ENCODE data around the gene ANAPC4. TPM values are rescaled to one million over a fixed set of nuclear protein-coding genes. Genes with fewer than 3 reads are reported as not detected.

The ANAPC4 gene
- total RNA-seq, 1 experiment from 2014 or later: 42.8 TPM

- TF ChIP-seq EZH2 (IDR thresholded peaks at IDR 0.05; ENCODE audit: borderline replicate concordance, low read depth, low read length, poor library complexity, severe bottlenecking) (no peak), CTCF (conservative IDR thresholded peaks at IDR 0.05; ENCODE audit: low read depth, low read length) (no peak)
- intact Hi-C loops (cut with micrococcal nuclease; ENCODE audit: unreplicated experiment): loop anchor here (5.0 kb wide), 2 partner anchors 543 to 968 kb away; no protein-coding TSS in a partner anchor
- Histone ChIP-seq H3K4me3 (ENCODE audit: low read depth, low read length, poor library complexity, severe bottlenecking) (no peak overlapping the region), H3K9me3 (ENCODE audit: low read depth, low read length, poor library complexity, severe bottlenecking) (no peaks in the 10 kb centered on the region), H3K4me1 (ENCODE audit: insufficient read depth, low read length, poor library complexity, severe bottlenecking) (peaks cover 14% of the 10 kb centered on the region), H3K27me3 (replicated peaks; ENCODE audit: insufficient read depth, low read depth, low read length, poor library complexity) (no peaks in the 10 kb centered on the region), H3K27ac (ENCODE audit: low read depth, low read length, poor library complexity, severe bottlenecking) (no peak overlapping the region), H3K36me3 (ENCODE audit: insufficient read depth, low read length, poor library complexity, severe bottlenecking) (no peaks in the 10 kb centered on the region)
- ChIA-PET CTCF (no interaction called here), POLR2A (ENCODE audit: low non-redundant PET) (no interaction called here)
- BruUV-seq (replicated peaks): no TSS peak
- DNase-seq (ENCODE audit: low spot score): no peak
These were observed 66.8 kb downstream of the ANAPC4 start for GRCh38 chr4:25443851-25444250.

GRCh38 chr4:25446611-25447010 is 69.5 kb downstream of the ANAPC4 start:
- POLR2A ChIA-PET (ENCODE audit: low non-redundant PET): no interaction called here
- intact Hi-C loops (cut with micrococcal nuclease; ENCODE audit: unreplicated experiment): no loop called here
- no peaks in the 10 kb centered on the region for H3K36me3 ChIP-seq (ENCODE audit: insufficient read depth, low read length, poor library complexity, severe bottlenecking)
- no peak overlapping the region for H3K4me3 ChIP-seq (ENCODE audit: low read depth, low read length, poor library complexity, severe bottlenecking)
- no peak for DNase-seq (ENCODE audit: low spot score)
- CTCF ChIA-PET: no interaction called here
- H3K27me3 ChIP-seq (replicated peaks; ENCODE audit: insufficient read depth, low read depth, low read length, poor library complexity): no peaks in the 10 kb centered on the region
- TF ChIP-seq CTCF (conservative IDR thresholded peaks at IDR 0.05; ENCODE audit: low read depth, low read length) (no peak), EZH2 (IDR thresholded peaks at IDR 0.05; ENCODE audit: borderline replicate concordance, low read depth, low read length, poor library complexity, severe bottlenecking) (no peak)
- H3K9me3 ChIP-seq (ENCODE audit: low read depth, low read length, poor library complexity, severe bottlenecking): no peaks in the 10 kb centered on the region
- BruUV-seq (replicated peaks): no TSS peak
- no peak overlapping the region for H3K27ac ChIP-seq (ENCODE audit: low read depth, low read length, poor library complexity, severe bottlenecking)
- peaks cover 2% of the 10 kb centered on the region for H3K4me1 ChIP-seq (ENCODE audit: insufficient read depth, low read length, poor library complexity, severe bottlenecking)

GRCh38 chr4:25448379-25449109 is 71.5 kb downstream of the ANAPC4 start:
- H3K27me3 ChIP-seq (replicated peaks; ENCODE audit: insufficient read depth, low read depth, low read length, poor library complexity): no peaks in the 10 kb centered on the region
- CTCF ChIA-PET: interaction anchor here (0.7 kb wide), 1 partner anchor 64 kb away, joined by 5 read pairs; no protein-coding TSS in a partner anchor
- H3K27ac ChIP-seq (ENCODE audit: low read depth, low read length, poor library complexity, severe bottlenecking): no peak overlapping the region
- no TSS peak for BruUV-seq (replicated peaks)
- POLR2A ChIA-PET (ENCODE audit: low non-redundant PET): interaction anchor here (0.6 kb wide), 1 partner anchor 1306 kb away, joined by 5 read pairs; no protein-coding TSS in a partner anchor
- H3K9me3 ChIP-seq (ENCODE audit: low read depth, low read length, poor library complexity, severe bottlenecking): no peaks in the 10 kb centered on the region
- no peaks in the 10 kb centered on the region for H3K36me3 ChIP-seq (ENCODE audit: insufficient read depth, low read length, poor library complexity, severe bottlenecking)
- no peaks in the 10 kb centered on the region for H3K4me1 ChIP-seq (ENCODE audit: insufficient read depth, low read length, poor library complexity, severe bottlenecking)
- peak; percentile 14 for DNase-seq (ENCODE audit: low spot score)
- TF ChIP-seq EZH2 (IDR thresholded peaks at IDR 0.05; ENCODE audit: borderline replicate concordance, low read depth, low read length, poor library complexity, severe bottlenecking) (no peak), CTCF (conservative IDR thresholded peaks at IDR 0.05; ENCODE audit: low read depth, low read length) (no peak)
- intact Hi-C loops (cut with micrococcal nuclease; ENCODE audit: unreplicated experiment): no loop called here
- no peak overlapping the region for H3K4me3 ChIP-seq (ENCODE audit: low read depth, low read length, poor library complexity, severe bottlenecking)
